ENCODE measurements around the gene RFC1. TPM values are rescaled to one million over a fixed set of nuclear protein-coding genes. Genes with fewer than 3 reads are reported as not detected.

The RFC1 gene
- total and polyA plus RNA-seq, 4 donors = 13.3 to 45.2 (median 30.8) TPM

- TF ChIP-seq EGR1 (IDR thresholded peaks at IDR 0.05; ENCODE audit: low read depth in 2 of 2) = no peak
- no peak for TF ChIP-seq SP1 (IDR thresholded peaks at IDR 0.05)
- TF ChIP-seq HNF4A (conservative IDR thresholded peaks at IDR 0.05) = peak; percentile 25 to 26
- no peak for TF ChIP-seq GABPA (IDR thresholded peaks at IDR 0.05 in 1 of 2, conservative IDR thresholded peaks at IDR 0.05 in 1 of 2)
- peak; percentile 33 to 35 for TF ChIP-seq RAD21 (IDR thresholded peaks at IDR 0.05)
- TF ChIP-seq FOXA1 (IDR thresholded peaks at IDR 0.05) = no peak
- no peak for DNase-seq (ENCODE audit: low spot score)
- H3K4me3 ChIP-seq (ENCODE audit: low read depth in 1 of 3, low read length in 3 of 3) = no peak overlapping the region
- no peaks in the 10 kb centered on the region for H3K27me3 ChIP-seq (ENCODE audit: control insufficient read depth in 4 of 4, insufficient read depth in 4 of 4, low read length in 3 of 4)
- no peak overlapping the region for H3K27ac ChIP-seq (ENCODE audit: low read depth in 1 of 2, low read length in 2 of 2)
- no peak overlapping the region for H3K9ac ChIP-seq (ENCODE audit: low read depth in 1 of 2, low read length in 2 of 2)
- H3K36me3 ChIP-seq (ENCODE audit: control insufficient read depth in 4 of 4, insufficient read depth in 3 of 4, low read depth in 1 of 4, low read length in 3 of 4) = peaks cover 10 to 46% (median 34%) of the 10 kb centered on the region in 4 donors
- 83% methylated on average over 14 of the region's 14 CpGs for WGBS
- H3K4me1 ChIP-seq (ENCODE audit: control insufficient read depth in 4 of 4, insufficient read depth in 4 of 4, low read length in 3 of 4) = no peaks in the 10 kb centered on the region
- no peaks in the 10 kb centered on the region for H3K9me3 ChIP-seq (ENCODE audit: control insufficient read depth in 4 of 4, low read length in 3 of 4)
Measured at GRCh38 chr4:39305912-39306677, 60.1 kb downstream of the RFC1 start.

DNA sequence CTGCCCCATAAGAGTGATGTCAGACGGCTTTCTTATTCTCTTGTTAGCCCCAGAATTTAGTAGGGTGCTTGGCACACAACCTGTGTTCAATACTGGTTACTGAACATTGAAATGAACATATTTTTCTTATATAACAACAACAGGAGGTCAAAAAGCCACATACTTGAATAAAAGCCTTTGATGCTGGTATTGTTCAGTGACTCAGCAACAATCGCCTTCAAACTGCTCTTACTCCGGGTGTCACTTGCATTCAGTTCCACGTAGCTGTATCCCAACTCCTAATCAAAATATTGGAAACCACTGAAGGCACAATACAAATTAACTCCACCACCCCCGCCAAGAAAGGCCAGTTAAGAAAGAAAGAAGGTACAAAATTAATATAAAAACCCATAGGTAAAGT, 61.5 kb downstream of the RFC1 start:
- H3K4me3 ChIP-seq (ENCODE audit: low read depth in 1 of 3, low read length in 3 of 3) = no peak overlapping the region
- DNase-seq (ENCODE audit: low spot score) = no peak
- TF ChIP-seq, protein P1, sequence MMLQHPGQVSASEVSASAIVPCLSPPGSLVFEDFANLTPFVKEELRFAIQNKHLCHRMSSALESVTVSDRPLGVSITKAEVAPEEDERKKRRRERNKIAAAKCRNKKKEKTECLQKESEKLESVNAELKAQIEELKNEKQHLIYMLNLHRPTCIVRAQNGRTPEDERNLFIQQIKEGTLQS (IDR thresholded peaks at IDR 0.05) = no peak
- TF ChIP-seq MAX (IDR thresholded peaks at IDR 0.05) = no peak
- no peak for TF ChIP-seq HNF4G (IDR thresholded peaks at IDR 0.05)
- TF ChIP-seq, protein P2, sequence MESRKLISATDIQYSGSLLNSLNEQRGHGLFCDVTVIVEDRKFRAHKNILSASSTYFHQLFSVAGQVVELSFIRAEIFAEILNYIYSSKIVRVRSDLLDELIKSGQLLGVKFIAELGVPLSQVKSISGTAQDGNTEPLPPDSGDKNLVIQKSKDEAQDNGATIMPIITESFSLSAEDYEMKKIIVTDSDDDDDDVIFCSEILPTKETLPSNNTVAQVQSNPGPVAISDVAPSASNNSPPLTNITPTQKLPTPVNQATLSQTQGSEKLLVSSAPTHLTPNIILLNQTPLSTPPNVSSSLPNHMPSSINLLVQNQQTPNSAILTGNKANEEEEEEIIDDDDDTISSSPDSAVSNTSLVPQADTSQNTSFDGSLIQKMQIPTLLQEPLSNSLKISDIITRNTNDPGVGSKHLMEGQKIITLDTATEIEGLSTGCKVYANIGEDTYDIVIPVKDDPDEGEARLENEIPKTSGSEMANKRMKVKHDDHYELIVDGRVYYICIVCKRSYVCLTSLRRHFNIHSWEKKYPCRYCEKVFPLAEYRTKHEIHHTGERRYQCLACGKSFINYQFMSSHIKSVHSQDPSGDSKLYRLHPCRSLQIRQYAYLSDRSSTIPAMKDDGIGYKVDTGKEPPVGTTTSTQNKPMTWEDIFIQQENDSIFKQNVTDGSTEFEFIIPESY (IDR thresholded peaks at IDR 0.05) = no peak
- no peak for TF ChIP-seq RXRA (IDR thresholded peaks at IDR 0.05)
- TF ChIP-seq REST (IDR thresholded peaks at IDR 0.05) = no peak
- no peak for TF ChIP-seq YY1 (IDR thresholded peaks at IDR 0.05)
- H3K27me3 ChIP-seq (ENCODE audit: control insufficient read depth in 4 of 4, insufficient read depth in 4 of 4, low read length in 3 of 4) = no peaks in the 10 kb centered on the region
- peaks cover 10 to 43% (median 31%) of the 10 kb centered on the region in 4 donors for H3K36me3 ChIP-seq (ENCODE audit: control insufficient read depth in 4 of 4, insufficient read depth in 3 of 4, low read depth in 1 of 4, low read length in 3 of 4)
- no peak overlapping the region for H3K9ac ChIP-seq (ENCODE audit: low read depth in 1 of 2, low read length in 2 of 2)
- H3K9me3 ChIP-seq (ENCODE audit: control insufficient read depth in 4 of 4, low read length in 3 of 4) = no peaks in the 10 kb centered on the region
- WGBS = 88% methylated on average over 5 of the region's 5 CpGs
- no peak overlapping the region for H3K27ac ChIP-seq (ENCODE audit: low read depth in 1 of 2, low read length in 2 of 2)
- H3K4me1 ChIP-seq (ENCODE audit: control insufficient read depth in 4 of 4, insufficient read depth in 4 of 4, low read length in 3 of 4) = no peaks in the 10 kb centered on the region

Data from liver (tissue), 9 donors.